ENCODE results near the gene ZNF362.

Gene ZNF362

DNA sequence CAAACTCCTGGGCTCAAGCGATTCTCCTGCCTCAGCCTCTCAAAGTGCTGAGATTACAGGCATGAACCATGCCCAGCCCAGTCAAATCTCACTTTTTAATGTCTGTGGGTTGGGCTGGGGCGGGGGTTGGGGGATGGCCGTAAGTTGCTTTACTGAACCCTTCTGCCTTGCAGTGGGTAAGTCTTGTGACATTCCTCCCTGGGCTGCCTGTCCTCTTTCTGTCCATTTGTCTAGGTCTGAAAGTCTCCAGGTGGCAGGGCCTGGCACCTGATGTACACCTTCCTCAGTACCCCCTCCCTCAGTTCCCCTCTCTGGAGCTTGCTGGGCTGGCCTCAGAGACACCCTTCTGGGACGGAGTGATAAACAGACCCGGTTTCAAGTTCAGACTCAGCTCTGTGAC, 13.3 kb downstream of the ZNF362 start:
- no peak for DNase-seq

DNA sequence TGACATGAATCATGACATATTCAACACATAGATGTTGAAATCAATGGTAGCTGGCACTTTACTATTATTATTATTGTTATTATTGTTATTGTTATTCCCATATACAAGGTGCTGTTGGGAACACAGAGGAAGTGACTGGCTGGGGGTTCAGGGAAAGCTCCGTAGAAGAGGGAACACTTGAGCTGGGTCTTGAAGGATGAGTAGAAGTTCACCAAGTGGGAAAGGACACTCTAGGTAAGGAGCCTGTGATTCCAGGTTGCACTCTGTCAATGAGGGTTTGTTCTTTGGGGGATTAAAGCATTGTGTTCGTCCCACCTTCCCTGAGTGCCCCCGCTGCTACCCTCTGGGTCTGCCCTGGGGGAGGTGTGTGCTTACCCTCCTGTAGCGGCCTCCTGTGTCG, 14.1 kb downstream of the ZNF362 start:
- no peak for DNase-seq

DNA sequence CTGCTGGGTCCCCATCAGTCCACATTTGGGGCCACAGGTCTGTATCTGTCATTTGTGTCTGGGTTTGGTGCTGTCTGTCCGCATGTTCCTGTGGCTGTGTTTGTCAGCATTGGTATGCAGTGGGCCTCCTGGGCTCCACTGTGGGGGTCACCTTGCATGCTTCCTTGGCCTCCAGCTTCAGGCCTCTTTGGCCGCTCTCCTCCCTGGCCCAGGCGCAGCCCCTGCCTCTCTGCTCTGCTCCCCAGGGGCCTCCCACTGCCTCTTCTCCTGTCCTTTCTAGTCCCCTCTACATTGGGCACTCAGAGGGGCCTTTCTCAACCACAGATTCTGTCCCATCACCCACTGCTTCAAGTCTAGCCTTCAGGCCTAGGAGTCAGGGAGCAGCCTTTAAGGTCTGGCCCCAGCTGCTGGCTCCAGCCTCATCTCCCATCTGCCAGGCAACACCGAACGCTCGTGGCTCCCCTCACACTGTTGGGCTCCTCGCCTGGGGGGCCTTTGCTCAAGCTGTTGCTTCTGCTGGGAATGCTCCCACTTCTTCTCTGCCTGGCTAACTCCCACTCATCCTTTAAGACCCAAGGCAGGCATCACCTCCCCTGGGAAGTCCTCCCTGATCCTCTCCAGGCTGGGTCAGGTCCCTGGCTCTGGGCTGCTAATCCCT, 14.6 kb downstream of the ZNF362 start:
- DNase-seq, result no peak

DNA sequence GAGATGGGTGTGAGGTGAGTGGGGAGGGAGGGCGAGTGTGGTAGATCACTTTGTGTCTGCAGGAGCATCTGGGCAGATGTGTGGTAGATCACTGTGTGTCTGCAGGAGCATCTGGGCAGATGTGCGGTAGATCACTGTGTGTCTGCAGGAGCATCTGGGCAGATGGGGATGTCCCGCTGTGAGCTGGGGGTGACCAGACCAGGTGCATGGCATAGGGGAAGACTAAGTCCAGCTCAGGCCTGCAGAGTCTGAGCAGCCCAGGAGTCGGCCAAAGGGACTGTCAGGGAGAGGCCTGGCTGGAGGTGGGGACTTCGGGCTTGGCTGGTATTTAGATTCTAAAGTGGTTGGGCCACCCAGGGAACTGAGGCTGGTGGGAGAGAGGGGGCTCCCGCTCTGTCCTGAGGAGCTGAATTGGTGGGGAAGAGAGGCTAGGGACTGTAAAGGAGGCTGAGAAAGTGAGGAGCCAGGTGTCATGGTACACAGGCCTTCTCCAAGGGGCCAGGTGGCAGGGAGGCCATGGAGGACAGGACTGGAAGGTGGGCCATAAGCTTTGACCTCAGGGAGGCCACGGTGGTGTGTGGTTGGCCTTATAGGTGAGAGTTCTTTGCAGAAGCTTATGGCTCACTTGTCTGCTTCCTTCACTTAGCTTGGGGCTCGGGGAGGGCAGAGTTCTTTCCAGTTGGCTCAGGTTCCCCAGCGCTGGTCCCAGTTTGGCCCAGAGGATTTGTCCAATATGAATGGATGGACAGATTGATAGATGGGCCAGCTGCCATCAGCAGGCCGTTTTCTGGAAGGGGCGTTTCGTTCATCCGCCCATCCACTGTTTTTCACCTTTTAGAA, 15.6 kb downstream of the ZNF362 start:
- no peak for DNase-seq

DNA sequence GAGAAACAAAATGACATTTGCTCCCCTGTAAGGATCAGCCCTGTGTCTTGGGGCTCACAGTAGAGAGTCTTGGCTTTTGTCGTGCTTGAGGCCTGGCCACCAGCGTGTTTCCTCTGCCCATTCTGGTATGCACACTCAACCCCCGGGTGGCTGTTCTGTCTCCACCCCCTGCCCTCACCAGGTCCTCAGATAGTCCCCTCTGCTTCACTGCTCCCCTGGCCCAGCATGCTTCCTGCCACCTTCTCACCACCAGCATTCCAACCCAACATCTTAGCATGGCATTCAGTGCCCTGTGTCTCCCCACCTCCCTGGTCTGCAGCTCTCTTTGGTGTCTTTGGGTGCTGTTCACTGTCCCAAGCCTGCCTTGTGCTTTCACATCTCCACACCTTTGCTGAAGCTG, 16.2 kb downstream of the ZNF362 start:
- no peak for DNase-seq

DNA sequence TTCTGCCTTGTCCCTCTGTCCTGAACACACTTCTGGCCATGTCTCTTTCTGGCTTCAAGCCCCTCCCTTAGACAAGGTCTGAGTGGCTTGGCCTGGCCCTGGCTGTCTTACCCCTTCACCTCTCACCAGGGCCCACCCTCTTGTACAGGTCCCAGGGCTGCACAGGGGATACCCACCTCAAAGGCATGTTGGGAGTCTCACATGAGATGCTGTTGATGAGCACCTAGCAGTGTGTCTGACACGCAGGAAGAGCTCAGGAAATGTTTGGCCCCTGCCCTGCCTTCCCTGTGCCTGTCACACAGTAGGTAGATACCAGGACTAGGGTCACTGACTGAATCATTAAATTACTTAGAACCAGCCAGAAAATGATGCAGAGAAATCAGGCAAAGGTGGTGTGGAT, 16.6 kb downstream of the ZNF362 start:
- DNase-seq, result no peak

DNA sequence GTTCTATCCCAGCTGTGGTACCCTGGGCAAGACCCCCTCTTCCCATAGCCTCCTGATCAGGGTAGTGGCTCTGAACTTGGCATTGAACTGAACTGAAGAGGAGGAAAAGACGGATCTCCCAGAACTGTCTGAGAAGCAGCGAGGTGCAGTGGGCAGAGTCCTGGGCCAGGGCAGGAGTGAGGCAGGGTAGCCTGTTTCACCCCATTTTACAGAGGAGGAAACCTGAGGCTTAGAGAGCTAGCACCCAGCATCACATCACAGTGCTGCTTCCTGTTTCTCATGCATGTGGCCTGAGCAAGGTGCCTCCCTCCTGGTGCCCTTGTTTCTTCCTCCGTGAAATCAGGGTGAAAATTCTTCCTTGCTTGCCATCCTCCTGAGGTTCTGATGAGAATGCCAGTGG, 17.1 kb downstream of the ZNF362 start:
- no peak for DNase-seq

DNA sequence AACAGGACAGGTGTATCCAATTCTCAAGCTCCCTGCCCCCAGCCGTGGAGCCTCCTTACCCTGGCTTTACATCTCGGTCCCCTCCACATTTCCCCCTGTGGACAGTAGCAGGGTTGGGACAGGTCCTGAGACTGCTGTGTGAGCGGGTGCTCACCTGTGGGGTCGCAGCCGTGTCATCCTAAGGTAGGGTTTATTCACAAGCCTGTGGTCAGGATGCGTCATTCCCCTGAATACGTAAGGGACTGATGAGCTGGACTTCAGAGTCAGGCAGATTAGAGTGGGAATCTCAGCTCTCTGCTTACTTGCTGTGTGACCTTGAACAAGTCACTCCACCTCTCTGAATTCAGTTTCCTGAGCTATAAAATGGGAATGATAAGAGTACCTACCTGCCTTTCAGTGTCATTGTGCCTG, 17.7 kb downstream of the ZNF362 start:
- DNase-seq, result no peak

DNA sequence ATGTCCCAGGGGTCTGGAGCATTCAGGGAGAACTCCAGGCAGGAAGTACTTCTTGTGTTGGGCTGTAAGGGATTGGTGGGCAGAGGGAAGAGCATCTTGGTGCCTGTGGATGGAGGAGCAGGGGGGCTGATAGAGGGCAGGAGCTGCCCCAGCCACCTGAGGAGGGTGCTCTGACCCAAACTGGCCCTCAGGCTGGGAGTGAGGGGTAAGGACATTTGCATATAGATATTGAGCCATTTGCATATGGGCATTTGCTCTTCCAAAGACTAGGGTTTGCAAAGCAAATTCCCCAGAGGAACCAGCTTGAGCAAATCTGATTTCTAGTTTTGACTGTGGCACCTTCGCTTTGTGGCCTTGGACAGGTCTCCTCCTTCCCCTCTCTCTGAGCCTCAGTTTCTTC, 18.2 kb downstream of the ZNF362 start:
- no peak for DNase-seq

DNA sequence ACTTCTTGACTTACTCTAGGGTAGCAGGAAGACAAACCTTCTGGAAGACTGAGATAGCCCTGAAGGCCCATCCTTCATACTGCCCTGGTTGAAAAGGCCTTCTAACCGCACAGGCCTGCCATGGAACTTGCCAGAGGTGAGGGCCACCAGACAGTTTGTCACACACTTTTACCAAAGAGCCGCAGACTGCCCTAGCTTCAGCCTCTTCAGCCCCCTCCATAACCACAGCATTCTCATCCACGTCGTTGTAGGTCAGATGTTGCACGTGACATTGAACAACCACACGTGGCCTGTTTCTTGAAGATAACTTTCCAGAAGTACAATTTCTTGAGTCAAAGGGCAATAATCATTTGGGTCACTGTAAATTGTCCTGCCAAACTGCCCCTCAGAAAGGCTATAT, 18.9 kb downstream of the ZNF362 start:
- no peak for DNase-seq

DNA sequence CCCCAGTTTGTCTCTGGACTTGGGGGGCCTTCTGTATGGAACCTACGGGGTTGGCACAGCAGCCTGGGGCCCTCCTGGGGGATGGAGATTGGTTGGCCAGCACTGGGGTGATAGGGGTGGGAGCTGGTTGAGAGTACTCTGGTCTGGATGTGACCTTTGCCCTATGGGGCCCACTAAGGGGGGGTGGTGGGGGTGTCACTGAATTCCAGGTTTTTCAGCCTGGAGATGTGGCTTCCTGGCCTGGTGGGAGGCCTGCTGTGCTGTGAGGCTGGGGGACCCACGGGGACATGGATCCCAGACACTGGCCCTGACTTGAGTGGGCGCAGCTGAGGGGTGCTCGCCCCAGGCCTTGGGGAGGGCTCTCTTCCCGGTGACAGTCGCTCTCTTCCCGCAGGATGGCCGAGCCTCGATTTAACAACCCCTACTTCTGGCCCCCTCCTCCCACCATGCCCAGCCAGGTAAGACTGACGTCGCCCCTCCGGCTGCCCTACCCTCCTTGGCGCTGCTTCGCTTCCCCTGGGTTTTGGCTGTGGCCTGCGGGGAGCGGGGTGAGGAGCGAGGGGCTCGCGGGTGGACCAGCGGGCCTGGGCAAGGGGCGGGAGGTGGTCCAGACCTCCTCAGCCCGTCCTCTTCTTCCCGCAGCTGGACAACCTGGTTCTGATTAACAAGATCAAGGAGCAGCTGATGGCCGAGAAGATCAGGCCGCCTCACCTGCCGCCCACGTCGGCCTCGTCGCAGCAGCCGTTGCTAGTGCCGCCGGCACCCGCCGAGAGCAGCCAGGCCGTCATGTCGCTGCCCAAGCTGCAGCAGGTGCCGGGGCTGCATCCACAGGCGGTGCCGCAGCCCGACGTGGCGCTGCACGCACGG, 19.6 kb downstream of the ZNF362 start:
- DNase-seq, result no peak

DNA sequence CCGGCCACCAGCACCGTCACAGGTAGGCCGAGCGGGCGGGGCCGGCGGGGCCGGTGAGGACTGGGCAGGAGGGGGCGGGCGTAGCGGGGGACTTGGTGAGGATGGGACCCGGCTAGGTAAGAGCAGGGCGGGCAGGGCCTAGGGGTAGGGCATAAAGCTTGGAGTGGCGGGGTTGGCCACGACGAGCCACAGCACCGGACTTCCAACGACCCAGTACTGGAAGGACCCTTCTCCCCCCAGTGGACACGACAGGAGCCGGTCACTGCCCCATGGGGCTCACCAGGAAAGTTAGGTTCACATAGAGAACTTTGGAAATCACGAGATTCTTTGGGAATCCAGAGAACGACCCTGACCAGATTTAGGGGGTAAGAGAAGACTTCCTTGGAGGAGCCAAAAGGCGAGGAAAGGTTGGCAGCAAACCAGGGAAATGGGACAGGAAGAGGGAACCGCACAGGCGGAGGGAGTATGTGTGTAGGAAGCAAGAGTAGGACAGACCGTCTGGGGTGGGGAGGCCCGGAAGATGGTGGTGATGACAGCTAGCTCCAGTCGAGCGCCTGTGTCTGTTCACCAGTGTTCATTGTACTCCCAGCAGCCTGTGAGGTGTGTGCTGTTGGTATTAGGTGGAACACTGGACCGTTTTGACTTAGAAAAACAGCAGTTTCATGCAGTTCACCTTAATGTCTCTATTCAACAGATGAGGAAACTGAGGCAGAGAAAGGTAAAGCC, 20.4 kb downstream of the ZNF362 start:
- DNase-seq, result no peak

DNA sequence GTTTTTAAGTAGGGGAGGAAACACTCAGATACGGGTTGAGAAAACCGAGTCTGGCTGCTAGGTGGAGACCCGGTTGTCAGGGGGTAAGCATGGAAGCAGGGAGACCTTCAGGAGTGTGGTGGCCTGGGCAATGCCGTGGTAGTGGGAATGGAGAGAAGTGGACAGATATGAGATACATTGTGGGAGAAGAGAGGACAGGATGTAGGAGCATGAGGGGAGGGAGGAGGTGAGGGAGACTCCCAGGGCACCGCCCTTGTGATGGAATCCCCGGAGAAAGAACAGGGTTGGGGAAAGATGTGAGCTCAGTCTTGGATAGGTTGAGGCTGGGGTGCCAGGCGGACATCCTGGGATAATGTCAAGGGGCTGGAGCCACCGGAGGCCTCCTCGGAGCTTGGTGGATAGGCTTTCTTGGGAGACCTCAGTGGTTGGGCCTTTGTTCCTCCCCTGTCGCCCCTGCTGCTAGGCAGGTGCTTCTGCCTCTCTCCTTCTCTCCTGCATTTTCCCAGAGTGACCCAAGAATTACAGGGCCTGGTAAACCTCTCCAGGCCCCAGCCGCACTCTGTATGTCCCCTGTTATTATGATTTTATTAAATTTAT, 21.3 kb downstream of the ZNF362 start:
- no peak for DNase-seq

DNA sequence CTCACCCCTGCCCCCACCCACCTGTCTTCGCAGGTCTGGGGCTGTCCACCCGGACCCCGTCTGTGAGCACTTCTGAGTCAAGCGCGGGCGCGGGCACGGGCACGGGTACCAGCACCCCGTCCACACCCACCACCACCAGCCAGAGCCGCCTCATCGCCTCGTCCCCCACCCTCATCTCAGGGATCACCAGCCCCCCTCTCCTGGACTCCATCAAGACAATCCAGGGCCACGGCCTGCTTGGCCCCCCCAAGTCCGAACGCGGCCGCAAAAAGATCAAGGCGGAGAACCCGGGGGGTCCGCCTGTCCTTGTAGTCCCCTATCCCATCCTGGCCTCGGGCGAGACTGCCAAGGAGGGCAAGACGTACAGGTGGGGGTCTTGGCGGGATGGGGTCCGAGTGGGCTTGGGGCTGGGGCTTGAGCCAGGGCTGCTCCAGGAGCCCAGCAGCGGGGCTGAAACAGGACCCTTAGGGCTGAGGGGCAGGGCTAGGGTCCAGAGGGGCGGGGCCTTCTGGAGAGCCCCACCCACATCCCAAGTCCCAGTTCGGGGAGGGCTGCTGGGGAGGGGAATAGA, 23.9 kb downstream of the ZNF362 start:
- no peak for DNase-seq

DNA sequence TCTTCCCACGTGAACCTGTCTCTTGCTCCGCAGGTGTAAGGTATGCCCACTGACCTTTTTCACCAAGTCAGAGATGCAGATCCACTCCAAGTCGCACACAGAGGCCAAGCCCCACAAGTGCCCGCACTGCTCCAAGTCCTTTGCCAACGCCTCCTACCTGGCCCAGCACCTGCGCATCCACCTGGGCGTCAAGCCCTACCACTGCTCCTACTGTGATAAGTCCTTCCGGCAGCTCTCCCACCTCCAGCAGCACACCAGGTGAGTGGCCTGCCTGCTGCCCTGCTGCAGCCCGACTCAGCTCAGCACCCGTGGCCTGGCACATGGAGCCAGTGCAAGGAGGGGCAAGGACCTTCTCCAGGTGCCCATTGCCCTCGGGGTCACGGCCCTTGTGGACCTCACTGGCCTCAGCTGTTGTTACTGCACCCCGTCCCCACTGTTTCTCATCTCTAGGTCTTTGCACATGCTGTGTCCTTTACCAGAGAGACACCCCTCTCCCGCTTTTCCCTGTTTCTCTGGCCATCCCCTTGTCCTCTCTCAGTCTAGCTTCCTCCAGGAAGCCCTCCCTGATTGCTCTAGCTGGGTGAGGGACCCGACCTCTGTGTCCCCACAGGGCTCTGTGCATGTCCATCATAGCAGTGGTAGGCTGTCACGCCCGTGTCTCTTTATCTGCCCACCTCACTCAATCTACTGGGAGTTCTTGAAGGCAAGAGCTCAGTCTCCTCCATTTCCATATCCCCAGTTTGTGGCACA, 25.4 kb downstream of the ZNF362 start:
- no peak for DNase-seq

DNA sequence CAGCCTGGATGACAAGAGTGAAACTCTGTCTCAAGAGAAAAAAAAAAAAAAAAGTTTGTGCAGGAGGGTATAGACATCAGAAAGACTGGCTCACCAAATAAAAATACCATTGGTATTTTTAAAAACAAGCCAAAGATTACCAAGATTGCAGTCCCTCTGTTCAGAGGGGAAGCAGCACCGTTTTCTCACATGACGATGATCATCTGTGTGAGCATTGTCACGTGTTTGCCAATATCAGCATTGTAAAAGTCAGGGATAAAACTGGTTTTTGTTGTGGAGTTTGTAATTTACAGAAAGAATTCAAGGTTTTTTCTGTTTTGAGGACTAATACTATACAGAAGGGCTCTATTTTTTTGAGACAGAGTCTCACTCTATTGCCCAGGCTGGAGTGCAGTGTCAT, 26.5 kb downstream of the ZNF362 start:
- DNase-seq, result no peak

DNA sequence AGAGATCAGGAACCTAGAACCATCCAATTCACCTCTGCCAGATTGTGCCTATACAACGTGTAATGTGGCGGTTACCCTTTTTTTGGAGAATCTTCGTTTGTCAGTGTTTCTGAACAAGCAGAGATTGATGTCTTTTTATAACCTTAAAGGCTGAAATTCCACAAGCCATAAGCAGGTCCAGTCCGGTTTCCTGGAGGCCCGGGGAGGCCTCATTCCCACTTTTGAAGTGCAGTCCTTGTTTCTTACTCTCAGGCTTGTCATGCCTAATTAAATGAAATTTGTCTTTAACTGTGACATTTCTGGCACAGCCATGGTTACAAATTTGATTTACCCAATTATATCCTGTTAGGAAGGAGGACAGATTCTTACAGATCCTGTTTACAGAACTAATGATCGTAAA, 27.8 kb downstream of the ZNF362 start:
- DNase-seq, result no peak

DNA sequence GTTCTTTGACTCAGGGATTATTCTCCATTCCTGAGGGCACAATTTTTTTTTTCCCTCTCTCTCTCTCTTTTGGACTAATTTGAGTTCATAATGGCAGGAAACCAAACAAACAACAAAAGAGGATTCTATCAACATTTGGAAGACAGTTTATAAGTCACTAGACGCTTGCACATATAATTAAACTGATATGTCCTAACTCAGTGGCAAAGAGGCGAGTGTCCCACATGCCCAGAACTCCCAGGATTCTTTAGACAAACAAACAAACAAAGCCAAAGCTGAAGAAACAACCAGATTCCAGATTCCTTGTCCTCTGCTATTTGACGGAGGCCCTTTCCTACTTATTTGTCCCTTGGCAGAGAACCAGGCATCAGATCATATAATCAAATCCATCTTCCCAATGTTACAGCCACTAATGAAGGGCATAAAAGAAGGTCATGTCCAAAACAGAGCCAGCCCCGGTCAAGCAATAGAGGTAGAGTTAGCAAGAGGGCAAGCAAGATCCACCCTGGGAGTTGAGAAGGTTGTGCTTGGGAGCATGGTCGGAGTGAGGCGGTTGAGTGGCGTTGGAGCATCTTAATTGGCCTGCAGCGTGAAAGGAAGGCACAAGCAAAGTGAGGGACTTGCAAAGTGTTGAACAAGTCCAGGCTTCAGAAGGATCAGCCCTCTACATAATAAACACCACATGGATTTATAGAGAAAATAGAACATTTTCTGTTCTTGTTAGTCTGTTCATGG, 30.3 kb downstream of the ZNF362 start:
- DNase-seq, result no peak

DNA sequence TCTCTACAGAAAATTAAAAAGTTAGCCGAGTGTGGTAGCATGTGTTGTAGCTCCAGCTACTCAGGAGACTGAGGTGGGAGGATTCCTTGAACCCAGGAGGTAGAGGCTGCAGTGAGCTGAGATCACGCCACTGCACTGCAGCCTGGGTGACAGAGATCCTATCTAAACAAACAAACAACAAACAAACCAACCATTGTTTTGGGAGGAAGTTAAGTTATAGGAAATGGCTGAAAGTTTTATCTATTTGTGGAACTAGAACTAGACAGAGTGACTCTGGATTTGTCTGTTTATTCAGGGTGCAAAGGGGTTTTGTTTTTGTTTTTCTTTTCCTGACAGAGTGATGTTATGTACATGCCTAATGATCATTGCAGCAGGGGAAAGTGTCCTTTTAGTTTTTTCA, 31.0 kb downstream of the ZNF362 start:
- DNase-seq, result no peak

DNA sequence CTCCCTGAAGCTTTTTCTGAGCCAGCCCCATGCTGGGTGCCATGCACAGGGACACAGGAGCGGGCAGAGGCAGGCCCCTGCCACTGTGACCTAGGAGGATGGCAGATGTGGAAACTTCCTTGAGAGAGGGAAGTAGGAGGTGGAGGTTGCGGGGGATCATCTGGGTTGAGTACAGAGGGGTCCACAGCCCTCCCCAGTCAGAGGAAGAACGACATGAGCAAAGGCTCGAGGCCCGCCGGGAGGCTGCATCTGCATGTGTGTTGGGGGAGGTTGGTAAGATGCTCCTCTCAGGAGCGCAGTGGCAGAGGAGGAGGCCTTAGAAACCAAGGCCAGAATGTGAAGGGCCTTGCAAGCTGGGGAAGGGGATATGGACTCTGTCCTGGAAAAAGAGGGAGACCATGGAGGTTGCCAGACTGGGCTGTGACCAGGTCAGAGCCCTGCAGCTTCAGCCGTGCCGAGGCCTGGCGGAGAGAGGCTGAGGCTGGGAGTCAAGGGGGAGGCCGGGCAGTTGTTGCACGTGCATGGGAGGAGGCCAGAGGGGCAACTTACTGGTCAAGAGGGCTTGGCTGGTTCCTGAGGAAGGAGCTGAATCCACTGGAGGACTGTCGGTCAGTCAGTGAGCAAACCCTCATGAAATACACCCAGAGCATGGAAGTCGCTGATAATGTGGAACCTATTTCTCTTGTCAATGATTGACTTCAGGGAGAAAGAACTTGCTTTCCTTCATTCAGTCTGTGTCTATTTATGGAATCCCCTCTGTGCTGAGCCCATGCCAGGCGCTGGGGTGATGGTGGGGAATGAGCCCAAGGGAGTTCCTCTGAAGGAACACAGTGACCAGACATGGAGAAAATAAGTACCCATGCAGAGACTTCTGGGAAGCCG, 32.9 kb downstream of the ZNF362 start:
- no peak for DNase-seq
